Muscle layer of duodenum (tissue), 2 donors: ENCODE measurements around the gene PRKD3.

ENCODE experiments used
- H3K27ac ChIP-seq: one replicate; pipeline ENCODE4 v1.7.0; 2013; ENCODE audit warnings: mild to moderate bottlenecking, low read length
- H3K27me3 ChIP-seq: one replicate; pipeline ENCODE4 v1.7.0; 2013; ENCODE audit warnings: low read depth, mild to moderate bottlenecking, control low read depth, low read length
- H3K36me3 ChIP-seq, 2 donors: one replicate each; pipeline ENCODE4 v1.7.0; 2013; ENCODE audit warnings: low read length in 2 of 2, control low read depth in 1 of 2, mild to moderate bottlenecking in 1 of 2; ENCODE audit not compliant: insufficient read depth in 2 of 2, control insufficient read depth in 1 of 2
- H3K4me1 ChIP-seq, 2 donors: one replicate each; pipeline ENCODE4 v1.7.0; 2013; ENCODE audit warnings: low read length in 2 of 2, mild to moderate bottlenecking in 2 of 2, control low read depth in 1 of 2, moderate library complexity in 1 of 2; ENCODE audit not compliant: insufficient read depth in 2 of 2, control insufficient read depth in 1 of 2
- H3K4me3 ChIP-seq, 2 donors: one replicate each; pipeline ENCODE4 v1.7.0; 2013; ENCODE audit warnings: low read length in 2 of 2, low read depth in 1 of 2, mild to moderate bottlenecking in 1 of 2
- H3K9me3 ChIP-seq, 2 donors: one replicate each; pipeline ENCODE4 v1.7.0; 2013; ENCODE audit warnings: low read length in 2 of 2, control low read depth in 1 of 2, mild to moderate bottlenecking in 1 of 2; ENCODE audit not compliant: control insufficient read depth in 1 of 2
- donor health status: healthy.

PRKD3 gene

DNA sequence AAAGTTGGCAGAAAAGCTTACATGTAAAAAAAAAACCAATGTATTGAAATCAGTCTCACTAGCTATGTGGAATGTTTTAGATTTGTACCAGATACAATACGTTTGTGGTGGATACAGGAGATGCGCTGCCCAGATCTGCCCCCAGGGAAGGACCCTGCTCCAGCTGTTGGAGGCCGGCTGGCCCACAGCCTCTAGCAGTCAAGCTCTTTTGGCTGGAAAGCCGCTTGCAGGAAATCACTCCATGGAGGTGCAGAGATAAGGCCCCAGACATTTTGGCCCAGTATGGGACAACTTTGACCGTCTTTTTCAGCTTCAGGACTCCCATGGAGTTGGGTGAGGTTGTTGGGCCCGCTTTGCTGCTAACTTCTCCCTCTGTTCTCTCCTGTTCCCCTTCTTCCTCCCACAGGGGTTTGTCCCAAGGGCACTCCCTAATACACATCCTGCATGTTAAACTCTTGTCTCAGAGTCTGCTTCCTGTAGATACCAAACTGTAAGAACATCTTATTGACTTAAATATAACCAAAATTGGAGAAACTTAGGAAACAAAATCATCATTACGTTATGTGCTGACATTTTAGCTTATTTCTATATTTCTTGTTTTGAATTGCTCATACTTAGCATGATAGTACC lies 18.1 kb upstream of the PRKD3 start:
- Histone ChIP-seq H3K4me3 (no peak overlapping the region), H3K36me3 (no peaks in the 10 kb centered on the region), H3K9me3 (no peaks in the 10 kb centered on the region), H3K27me3 (no peaks in the 10 kb centered on the region), H3K4me1 (peaks cover 0 to 11% of the 10 kb centered on the region in 2 donors), H3K27ac (no peak overlapping the region)

DNA sequence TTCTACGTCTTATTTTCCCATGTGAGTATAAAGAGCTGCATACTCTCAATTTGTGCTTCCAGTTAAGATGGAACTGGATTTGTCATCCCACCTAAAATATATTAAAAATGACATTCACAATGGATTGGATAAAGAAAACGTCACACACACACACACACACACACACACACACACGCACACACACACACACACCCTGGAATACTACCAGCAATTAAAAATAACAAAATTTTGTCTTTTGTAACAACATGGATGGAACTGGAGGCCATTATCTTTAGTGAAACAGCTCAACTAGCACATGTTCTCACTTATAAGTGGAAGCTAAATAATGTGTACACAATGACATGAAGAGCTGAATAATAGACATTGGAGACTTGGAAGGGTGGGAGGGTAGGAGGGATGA lies 16.0 kb upstream of the PRKD3 start:
- no peaks in the 10 kb centered on the region for H3K9me3 ChIP-seq
- no peaks in the 10 kb centered on the region for H3K36me3 ChIP-seq
- no peaks in the 10 kb centered on the region for H3K27me3 ChIP-seq
- H3K27ac ChIP-seq: no peak overlapping the region
- peaks cover 0 to 11% of the 10 kb centered on the region in 2 donors for H3K4me1 ChIP-seq
- no peak overlapping the region for H3K4me3 ChIP-seq

DNA sequence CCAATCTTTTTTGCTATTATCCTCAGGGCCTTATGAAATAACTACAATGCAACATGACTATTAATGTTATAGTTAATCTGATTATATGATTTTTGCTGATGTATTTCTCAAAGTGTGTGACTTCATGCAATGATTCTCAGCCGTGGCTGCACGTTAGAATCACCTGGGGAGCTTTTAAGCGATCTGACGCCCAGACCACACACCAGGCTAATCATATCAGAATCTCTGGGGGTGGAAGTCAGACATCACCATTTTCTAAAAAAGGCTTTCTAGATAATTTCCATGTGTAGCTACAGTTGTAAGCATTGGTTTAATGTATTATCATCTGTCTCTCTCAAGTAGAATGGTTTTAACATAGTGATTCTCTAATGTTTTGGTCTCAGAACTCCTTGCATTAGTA lies 14.3 kb upstream of the PRKD3 start:
- no peaks in the 10 kb centered on the region for H3K36me3 ChIP-seq
- H3K4me3 ChIP-seq: no peak overlapping the region
- no peaks in the 10 kb centered on the region for H3K27me3 ChIP-seq
- H3K4me1 ChIP-seq: peaks cover 0 to 4% of the 10 kb centered on the region in 2 donors
- no peak overlapping the region for H3K27ac ChIP-seq
- H3K9me3 ChIP-seq: no peaks in the 10 kb centered on the region

GRCh38 chr2:37337620-37338280 lies 13.1 kb upstream of the PRKD3 start:
- Histone ChIP-seq H3K36me3 (no peaks in the 10 kb centered on the region), H3K4me1 (no peaks in the 10 kb centered on the region), H3K27ac (no peak overlapping the region), H3K27me3 (no peaks in the 10 kb centered on the region), H3K4me3 (no peak overlapping the region), H3K9me3 (no peaks in the 10 kb centered on the region)

GRCh38 chr2:37335604-37336003 lies 11.0 kb upstream of the PRKD3 start:
- Histone ChIP-seq H3K4me1 (no peaks in the 10 kb centered on the region), H3K9me3 (no peaks in the 10 kb centered on the region), H3K27me3 (no peaks in the 10 kb centered on the region), H3K27ac (no peak overlapping the region), H3K4me3 (no peak overlapping the region), H3K36me3 (no peaks in the 10 kb centered on the region)

DNA sequence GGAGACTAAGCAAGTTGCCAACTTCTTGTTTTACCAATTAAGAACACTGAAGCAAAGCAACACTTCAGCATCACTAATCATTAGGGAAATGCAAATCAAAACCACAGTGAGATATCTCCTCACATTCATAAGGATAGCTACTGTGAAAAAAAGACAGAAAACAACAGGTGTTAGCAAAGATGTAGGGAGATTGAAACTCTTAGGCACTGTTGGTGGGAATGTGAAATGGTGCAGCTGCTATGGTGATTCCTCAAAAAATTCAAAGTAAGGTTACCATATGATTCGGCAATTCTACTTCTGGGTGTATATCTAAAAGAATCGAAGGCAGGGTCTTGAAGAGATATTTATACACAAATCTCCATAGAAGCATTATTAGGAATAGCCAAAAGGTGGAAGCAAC lies 8.6 kb upstream of the PRKD3 start:
- H3K4me1 ChIP-seq: no peaks in the 10 kb centered on the region
- H3K9me3 ChIP-seq: no peaks in the 10 kb centered on the region
- no peak overlapping the region for H3K4me3 ChIP-seq
- no peaks in the 10 kb centered on the region for H3K36me3 ChIP-seq
- no peaks in the 10 kb centered on the region for H3K27me3 ChIP-seq
- no peak overlapping the region for H3K27ac ChIP-seq

DNA sequence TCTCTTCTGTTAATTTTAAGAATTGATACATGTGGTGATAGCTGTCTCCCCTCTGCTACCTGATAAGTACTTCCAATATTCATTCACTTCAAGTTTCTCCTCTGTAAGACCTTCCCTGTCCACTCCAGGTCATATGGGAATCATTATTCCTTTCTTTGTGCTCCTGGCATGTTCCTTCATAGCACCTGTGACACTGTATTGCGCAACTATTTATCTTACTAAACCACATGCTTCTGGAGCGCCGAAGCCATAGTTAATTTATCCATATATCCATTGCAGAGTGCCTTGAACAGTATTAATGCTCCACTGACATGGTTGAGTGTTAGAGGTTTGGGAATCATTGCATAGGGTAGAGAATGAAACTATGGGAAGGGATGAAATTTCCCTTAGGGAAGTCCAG lies 7.9 kb upstream of the PRKD3 start:
- Histone ChIP-seq H3K36me3 (no peaks in the 10 kb centered on the region), H3K27me3 (no peaks in the 10 kb centered on the region), H3K27ac (no peak overlapping the region), H3K9me3 (no peaks in the 10 kb centered on the region), H3K4me3 (no peak overlapping the region), H3K4me1 (no peaks in the 10 kb centered on the region)

- Histone ChIP-seq H3K36me3 (no peaks in the 10 kb centered on the region), H3K27me3 (no peaks in the 10 kb centered on the region), H3K4me3 (no peak overlapping the region), H3K27ac (no peak overlapping the region), H3K4me1 (peaks cover 0 to 2% of the 10 kb centered on the region in 2 donors), H3K9me3 (no peaks in the 10 kb centered on the region)
Observed at GRCh38 chr2:37330681-37331080, 6.0 kb upstream of the PRKD3 start.

DNA sequence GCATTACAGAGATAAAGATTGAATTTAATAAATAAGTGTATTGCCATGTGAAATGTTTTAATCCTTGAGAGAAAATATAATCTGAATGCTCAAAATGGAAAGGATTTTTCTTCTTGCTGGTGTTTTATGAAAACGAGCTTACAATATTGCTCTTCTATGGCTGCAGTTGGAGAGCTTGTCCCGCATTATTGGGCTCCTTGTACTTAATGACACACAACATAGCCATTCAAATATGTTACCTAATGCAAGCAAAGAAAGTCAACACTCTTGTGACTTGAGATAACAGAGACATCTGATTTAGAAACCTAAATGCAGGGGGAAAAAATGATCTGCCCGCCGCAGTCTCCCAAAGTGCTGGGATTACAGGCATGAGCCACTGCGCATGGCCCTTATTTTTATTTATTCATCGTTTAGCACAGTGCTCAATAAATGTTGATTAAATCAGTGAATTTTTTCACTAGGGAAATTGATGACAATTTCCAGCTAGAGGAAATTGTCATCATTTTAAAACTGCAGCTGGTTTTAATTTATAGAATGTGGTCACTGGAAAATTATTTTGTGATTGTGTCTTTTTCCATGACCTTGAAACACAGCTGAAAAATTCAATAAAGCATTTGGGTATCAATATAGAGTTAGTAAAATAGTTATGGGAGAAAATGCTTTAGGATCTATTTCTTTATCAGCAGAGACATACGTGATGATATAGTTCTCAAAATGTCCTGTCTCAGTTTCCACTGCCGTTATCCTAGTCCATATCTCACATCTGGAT lies 2.4 kb upstream of the PRKD3 start:
- no peaks in the 10 kb centered on the region for H3K36me3 ChIP-seq
- no peaks in the 10 kb centered on the region for H3K9me3 ChIP-seq
- H3K27me3 ChIP-seq: no peaks in the 10 kb centered on the region
- peak overlapping the region; percentile 60 for H3K27ac ChIP-seq
- H3K4me3 ChIP-seq: peak overlapping the region; percentile 52 to 85
- peaks cover 4 to 14% of the 10 kb centered on the region in 2 donors for H3K4me1 ChIP-seq

DNA sequence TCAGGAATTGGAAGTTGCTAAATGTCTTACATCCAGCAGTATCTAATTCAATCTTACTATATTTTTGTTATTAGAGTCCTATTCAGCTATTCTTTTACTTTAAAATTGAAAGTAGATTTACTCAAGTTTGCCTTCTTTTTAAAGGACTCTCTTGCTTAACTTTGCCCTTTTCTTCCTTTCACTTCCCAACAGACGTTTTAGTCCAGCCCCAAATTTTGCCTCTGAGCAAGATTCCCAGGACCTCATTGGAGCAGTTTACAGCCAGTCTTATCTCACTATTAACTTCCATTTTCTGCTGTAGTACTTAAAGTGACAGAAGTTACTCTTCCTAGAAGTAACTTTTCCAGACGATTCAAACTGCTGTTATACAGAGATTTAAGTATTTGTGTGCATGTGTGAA lies 1.7 kb upstream of the PRKD3 start:
- H3K27ac ChIP-seq: peak overlapping the region; percentile 60
- H3K9me3 ChIP-seq: no peaks in the 10 kb centered on the region
- peak overlapping the region; percentile 52 to 85 for H3K4me3 ChIP-seq

DNA sequence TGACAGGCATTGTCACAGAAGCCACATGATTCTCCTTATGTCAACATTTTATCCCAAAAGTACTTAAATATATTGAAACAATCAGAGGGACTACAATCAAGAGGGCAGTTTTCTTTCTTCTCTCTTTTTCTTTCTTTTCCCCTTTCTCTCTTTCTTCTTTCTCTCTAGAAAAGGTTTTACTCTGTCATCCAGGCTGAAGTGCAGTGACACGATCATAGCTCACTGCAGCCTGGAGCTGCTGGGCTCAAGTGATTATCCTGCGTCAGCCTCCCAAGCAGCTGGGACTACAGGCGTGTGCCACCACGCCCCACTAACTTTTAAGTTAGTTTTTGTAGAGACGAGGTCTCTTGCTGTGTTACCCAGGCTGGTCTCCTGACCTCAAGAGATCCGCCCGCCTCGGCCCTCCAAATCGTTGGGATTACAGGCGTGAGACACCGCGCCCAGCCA lies 1.0 kb upstream of the PRKD3 start:
- Histone ChIP-seq H3K27ac (peak overlapping the region; percentile 43), H3K27me3 (no peaks in the 10 kb centered on the region), H3K4me3 (peak overlapping the region; percentile 52 to 85), H3K4me1 (peaks cover 6 to 24% of the 10 kb centered on the region in 2 donors), H3K36me3 (no peaks in the 10 kb centered on the region), H3K9me3 (no peaks in the 10 kb centered on the region)

More for the DNA sequence above, 1.7 kb upstream of the PRKD3 start:
- H3K36me3 ChIP-seq: no peaks in the 10 kb centered on the region
- peaks cover 6 to 22% of the 10 kb centered on the region in 2 donors for H3K4me1 ChIP-seq
- no peaks in the 10 kb centered on the region for H3K27me3 ChIP-seq
